Osteoblast (primary cell): ENCODE data around the gene GJA8. TPM values are rescaled to one million over a fixed set of nuclear protein-coding genes. Genes with fewer than 3 reads are reported as not detected.
A peak's percentile ranks its signal among the peaks of the same experiment; 100 is the strongest.

Source experiments
- DNase-seq: peaks from one replicate; pipeline ENCODE4 v3.0.0; 2011; ENCODE audit warnings: low spot score, mixed read lengths; ENCODE audit not compliant: insufficient read length; ENCODE audit errors: missing footprints
- H2AFZ ChIP-seq: 2 replicates; pipeline ENCODE4 v1.6.0; 2011; ENCODE audit warnings: mild to moderate bottlenecking, low read length
- H3K27ac ChIP-seq: 2 replicates; pipeline ENCODE4 v1.5.1; 2011; ENCODE audit warnings: mild to moderate bottlenecking, low read depth, low read length, moderate library complexity
- H3K27me3 ChIP-seq: 2 replicates; pipeline ENCODE4 v1.6.0; 2012; ENCODE audit warnings: mild to moderate bottlenecking, control low read depth, inconsistent platforms, low read length, moderate library complexity; ENCODE audit not compliant: insufficient read depth
- H3K36me3 ChIP-seq: 2 replicates; pipeline ENCODE4 v1.5.1; 2011; ENCODE audit warnings: mild to moderate bottlenecking, low read length, control low read depth, moderate library complexity; ENCODE audit not compliant: insufficient read depth
- H3K4me1 ChIP-seq: 2 replicates; pipeline ENCODE4 v1.5.1; 2011; ENCODE audit warnings: mild to moderate bottlenecking, low read length, control low read depth, moderate library complexity; ENCODE audit not compliant: insufficient read depth
- H3K4me2 ChIP-seq: 2 replicates; pipeline ENCODE4 v1.6.0; 2011; ENCODE audit warnings: mild to moderate bottlenecking, low read length; ENCODE audit not compliant: insufficient read depth
- H3K4me3 ChIP-seq: fragments of 200-600 bp; sonication (generic); 3 replicates; pipeline ENCODE4 v1.5.1; 2012; ENCODE audit warnings: mild to moderate bottlenecking, low read length, inconsistent platforms; ENCODE audit not compliant: insufficient read depth
- H3K79me2 ChIP-seq: 2 replicates; pipeline ENCODE4 v1.6.0; 2012; ENCODE audit warnings: mild to moderate bottlenecking, low read length, control low read depth, inconsistent platforms; ENCODE audit not compliant: insufficient read depth
- H3K9me3 ChIP-seq: 2 replicates; pipeline ENCODE4 v1.5.1; 2011; ENCODE audit warnings: low read depth, low read length, control low read depth
- H4K20me1 ChIP-seq: 2 replicates; pipeline ENCODE4 v1.6.0; 2012; ENCODE audit warnings: mild to moderate bottlenecking, low read length, control low read depth; ENCODE audit not compliant: insufficient read depth
- total RNA-seq: library from RNA; depleted of rRNA; stranded (reverse); fragments of >200 nt; gene quantifications from 2 replicates; pipeline ENCODE4 v1.2.3, GENCODE V29; 2012
- TF ChIP-seq, protein P1 (sequence below): IDR thresholded peaks from 2 replicates; pipeline ENCODE4 v1.5.1; 2011; ENCODE audit warnings: mild to moderate bottlenecking, low read depth, low read length, moderate library complexity; ENCODE audit errors: extremely low read depth

Gene GJA8
- total RNA-seq, 1 donor, result not detected

- no peak overlapping the region for H2AFZ ChIP-seq
- no peaks in the 10 kb centered on the region for H3K4me1 ChIP-seq
- H4K20me1 ChIP-seq, result no peaks in the 10 kb centered on the region
- TF ChIP-seq, protein P1, sequence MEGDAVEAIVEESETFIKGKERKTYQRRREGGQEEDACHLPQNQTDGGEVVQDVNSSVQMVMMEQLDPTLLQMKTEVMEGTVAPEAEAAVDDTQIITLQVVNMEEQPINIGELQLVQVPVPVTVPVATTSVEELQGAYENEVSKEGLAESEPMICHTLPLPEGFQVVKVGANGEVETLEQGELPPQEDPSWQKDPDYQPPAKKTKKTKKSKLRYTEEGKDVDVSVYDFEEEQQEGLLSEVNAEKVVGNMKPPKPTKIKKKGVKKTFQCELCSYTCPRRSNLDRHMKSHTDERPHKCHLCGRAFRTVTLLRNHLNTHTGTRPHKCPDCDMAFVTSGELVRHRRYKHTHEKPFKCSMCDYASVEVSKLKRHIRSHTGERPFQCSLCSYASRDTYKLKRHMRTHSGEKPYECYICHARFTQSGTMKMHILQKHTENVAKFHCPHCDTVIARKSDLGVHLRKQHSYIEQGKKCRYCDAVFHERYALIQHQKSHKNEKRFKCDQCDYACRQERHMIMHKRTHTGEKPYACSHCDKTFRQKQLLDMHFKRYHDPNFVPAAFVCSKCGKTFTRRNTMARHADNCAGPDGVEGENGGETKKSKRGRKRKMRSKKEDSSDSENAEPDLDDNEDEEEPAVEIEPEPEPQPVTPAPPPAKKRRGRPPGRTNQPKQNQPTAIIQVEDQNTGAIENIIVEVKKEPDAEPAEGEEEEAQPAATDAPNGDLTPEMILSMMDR, result no peak
- no peaks in the 10 kb centered on the region for H3K27me3 ChIP-seq
- no peak for DNase-seq
- H3K36me3 ChIP-seq, result no peaks in the 10 kb centered on the region
- no peak overlapping the region for H3K4me3 ChIP-seq
- H3K9me3 ChIP-seq, result no peaks in the 10 kb centered on the region
- H3K79me2 ChIP-seq, result no peaks in the 10 kb centered on the region
- H3K4me2 ChIP-seq, result no peak overlapping the region
- no peak overlapping the region for H3K27ac ChIP-seq
Observed at GRCh38 chr1:147878022-147878421, 24.6 kb upstream of the GJA8 start.

GRCh38 chr1:147879911-147880310, 22.7 kb upstream of the GJA8 start:
- H2AFZ ChIP-seq, result no peak overlapping the region

DNA sequence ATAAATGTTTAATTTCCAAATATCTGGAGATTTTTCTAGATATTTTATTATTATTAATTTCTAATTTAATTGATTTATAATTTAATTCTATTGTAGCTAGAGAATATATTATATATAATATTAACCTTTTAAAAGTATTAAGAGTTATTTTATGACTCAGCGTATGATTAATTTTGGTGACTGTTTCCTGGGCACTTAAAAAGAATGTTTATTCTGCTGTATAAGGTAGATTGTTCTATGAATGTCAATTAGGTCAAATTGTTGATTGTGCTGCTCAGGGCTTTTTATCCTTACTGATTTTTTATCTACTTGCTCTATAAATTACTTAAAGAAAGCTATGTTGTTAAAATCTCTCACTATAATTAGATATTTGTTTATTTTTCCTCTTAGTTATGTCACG, 20.1 kb upstream of the GJA8 start:
- H3K4me1 ChIP-seq, result no peaks in the 10 kb centered on the region
- H3K27me3 ChIP-seq, result no peaks in the 10 kb centered on the region
- TF ChIP-seq, protein P1, result no peak
- H3K27ac ChIP-seq, result no peak overlapping the region
- no peaks in the 10 kb centered on the region for H4K20me1 ChIP-seq
- no peak overlapping the region for H3K4me2 ChIP-seq
- no peak overlapping the region for H2AFZ ChIP-seq
- H3K9me3 ChIP-seq, result no peaks in the 10 kb centered on the region
- H3K4me3 ChIP-seq, result no peak overlapping the region
- no peak for DNase-seq
- no peaks in the 10 kb centered on the region for H3K36me3 ChIP-seq
- no peaks in the 10 kb centered on the region for H3K79me2 ChIP-seq

More at GRCh38 chr1:147879911-147880310, 22.7 kb upstream of the GJA8 start:
- Histone ChIP-seq H3K4me3 (no peak overlapping the region), H3K79me2 (no peaks in the 10 kb centered on the region), H3K4me2 (no peak overlapping the region), H3K27me3 (no peaks in the 10 kb centered on the region), H4K20me1 (no peaks in the 10 kb centered on the region), H3K27ac (no peak overlapping the region), H3K9me3 (no peaks in the 10 kb centered on the region), H3K36me3 (no peaks in the 10 kb centered on the region), H3K4me1 (no peaks in the 10 kb centered on the region)
- no peak for DNase-seq
- TF ChIP-seq, protein P1, result no peak

DNA sequence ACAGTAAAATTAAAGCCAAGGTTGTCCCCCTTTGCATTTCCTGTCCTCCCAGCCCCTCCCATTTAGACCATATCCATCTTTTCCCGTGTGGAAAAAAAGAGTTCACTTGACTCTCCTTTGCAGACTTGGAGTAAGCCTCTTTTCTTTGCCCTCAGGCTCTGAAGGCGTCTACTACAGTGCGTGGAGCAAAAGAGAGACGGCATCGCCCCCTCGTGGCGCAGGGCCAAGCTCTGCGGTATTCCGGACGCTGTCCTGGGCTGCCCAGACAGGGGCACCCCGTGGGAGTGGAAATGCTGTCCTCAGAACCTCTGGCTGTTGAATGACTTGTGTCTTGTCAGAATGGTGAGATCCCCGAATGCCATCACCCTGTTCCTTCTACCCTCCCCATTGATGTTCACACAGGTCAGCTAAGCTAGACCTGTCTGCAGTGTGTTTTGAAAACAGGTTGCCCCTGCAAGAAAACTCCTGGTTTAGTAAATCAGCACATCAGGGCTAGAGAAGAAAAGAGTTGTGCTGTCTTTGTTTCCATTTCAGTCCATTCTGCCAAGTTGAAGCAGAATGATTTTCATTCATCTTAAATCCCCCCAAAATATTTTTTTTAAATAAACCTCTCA, 12.3 kb upstream of the GJA8 start:
- no peaks in the 10 kb centered on the region for H3K36me3 ChIP-seq
- H3K79me2 ChIP-seq, result no peaks in the 10 kb centered on the region
- no peaks in the 10 kb centered on the region for H3K9me3 ChIP-seq
- no peaks in the 10 kb centered on the region for H3K4me1 ChIP-seq
- no peak for DNase-seq
- no peaks in the 10 kb centered on the region for H3K27me3 ChIP-seq
- no peak overlapping the region for H3K4me3 ChIP-seq
- no peak overlapping the region for H3K4me2 ChIP-seq
- H4K20me1 ChIP-seq, result no peaks in the 10 kb centered on the region
- no peak overlapping the region for H2AFZ ChIP-seq
- TF ChIP-seq, protein P1, result peak; percentile 45
- no peak overlapping the region for H3K27ac ChIP-seq
